HepG2 (cell line): ENCODE measurements around the gene AUH. TPM values are rescaled to one million over a fixed set of nuclear protein-coding genes. Genes with fewer than 3 reads are reported as not detected.

Experiments used
- ATAC-seq: fragments of 200-7000 bp; cut with Tn5 transposase; 3 replicates; pipeline ENCODE4 v1.9.1; 2020; ENCODE audit warnings: mild to moderate bottlenecking, moderate library complexity
- BruUV-seq: library from RNA; stranded (reverse); fragments of 400-500 nt; replicated peaks from 2 replicates; lab custom pipeline; 2021; lab: Mats Ljungman, UMichigan
- CTCF ChIA-PET: fragments of 300-600 bp; formaldehyde crosslinking; extraction: SDS; loops from one replicate; lab custom pipeline; 2021; ENCODE audit warnings: low total read pairs, inconsistent platforms, low intra/inter-chr PET ratio; lab: Yijun Ruan, JAX
- POLR2A ChIA-PET: fragments of 350-600 bp; sonication (Branson Sonifier 250); formaldehyde crosslinking; loops from one replicate; lab custom pipeline; 2020; ENCODE audit warnings: antibody characterized with exemption, inconsistent platforms; lab: Yijun Ruan, JAX
- DNase-seq: peaks from one replicate; pipeline ENCODE4 v3.0.0-alpha.2; 2015; ENCODE audit warnings: low spot score
- FAIRE-seq: peaks from 3 replicates; lab custom pipeline; 2011; peaks lifted over from hg19 to GRCh38; lab: Jason Lieb, UNC
- H2AFZ ChIP-seq: one replicate; pipeline ENCODE4 v1.6.1; 2011; ENCODE audit warnings: low read length, inconsistent platforms
- H3K27ac ChIP-seq: fragments of 300-600 bp; 3 replicates; pipeline ENCODE4 v1.8.0; 2011; ENCODE audit warnings: mixed run types, mild to moderate bottlenecking, mixed read lengths, low read length, inconsistent platforms; ENCODE audit not compliant: insufficient read depth; ENCODE audit errors: extremely low read length
- H3K27me3 ChIP-seq, 2 experiments: fragments of 200-600 bp in 1 of 2; 2 replicates in 1 of 2; 3 replicates in 1 of 2; pipeline versions ENCODE4 v1.6.0 to v1.8.0; 2011; ENCODE audit warnings: low read length in 2 of 2, mild to moderate bottlenecking in 2 of 2, moderate library complexity in 2 of 2, inconsistent platforms in 1 of 2; ENCODE audit not compliant: insufficient read depth in 2 of 2, control insufficient read depth in 1 of 2
- H3K36me3 ChIP-seq, 2 experiments: fragments of 200-600 bp in 1 of 2; replicated peaks in 1 of 2; 2 replicates in 1 of 2; 3 replicates in 1 of 2; pipeline versions ENCODE4 v1.5.1 to v1.8.0; 2011; ENCODE audit warnings: low read length in 2 of 2, inconsistent platforms in 1 of 2; ENCODE audit not compliant: insufficient read depth in 2 of 2, control insufficient read depth in 1 of 2
- H3K4me1 ChIP-seq: 2 replicates; pipeline ENCODE4 v1.5.1; 2012; ENCODE audit warnings: low read length, inconsistent platforms; ENCODE audit not compliant: insufficient read depth
- H3K4me2 ChIP-seq: 2 replicates; pipeline ENCODE4 v1.6.0; 2011; ENCODE audit warnings: low read depth, low read length, inconsistent platforms
- H3K4me3 ChIP-seq, 3 experiments: fragments of 200-600 bp in 1 of 3; sonication (generic), shearing (Covaris generic) in 1 of 3; replicated peaks in 1 of 3; 2 replicates each; pipeline ENCODE4 v1.5.1; 2011 to 2016; ENCODE audit warnings: low read length in 3 of 3, inconsistent platforms in 2 of 3, low read depth in 2 of 3, mild to moderate bottlenecking in 2 of 3, control low read depth in 1 of 3, mixed read lengths in 1 of 3; ENCODE audit not compliant: insufficient read depth in 1 of 3
- H3K79me2 ChIP-seq: one replicate; pipeline ENCODE4 v1.6.1; 2011; ENCODE audit warnings: low read length, inconsistent platforms; ENCODE audit not compliant: insufficient read depth
- H3K9ac ChIP-seq: 2 replicates; pipeline ENCODE4 v1.6.0; 2011; ENCODE audit warnings: mild to moderate bottlenecking, low read depth, low read length, inconsistent platforms; ENCODE audit not compliant: insufficient read depth
- H3K9me3 ChIP-seq: 2 replicates; pipeline ENCODE4 v1.5.1; 2012; ENCODE audit warnings: mild to moderate bottlenecking, low read length
- H4K20me1 ChIP-seq: 2 replicates; pipeline ENCODE4 v1.6.0; 2011; ENCODE audit warnings: inconsistent platforms, mild to moderate bottlenecking, low read length, moderate library complexity; ENCODE audit not compliant: insufficient read depth
- ARID4A ChIP-seq: sonication (generic); formaldehyde crosslinking; IDR thresholded peaks from 2 replicates; pipeline ENCODE4 v1.5.0; 2020; ENCODE audit warnings: mild to moderate bottlenecking, missing genetic modification reagents, borderline replicate concordance
- DZIP1 ChIP-seq: sonication (generic); formaldehyde crosslinking; IDR thresholded peaks from 2 replicates; pipeline ENCODE4 v1.5.0; 2020; ENCODE audit warnings: mild to moderate bottlenecking, missing genetic modification reagents
- MAX ChIP-seq: IDR thresholded peaks from 2 replicates; pipeline ENCODE4 v1.6.1; 2012; ENCODE audit warnings: inconsistent platforms
- PHB2 ChIP-seq: fragments of 450-650 bp; IDR thresholded peaks from 2 replicates; pipeline ENCODE4 v1.6.1; 2018; ENCODE audit not compliant: partially characterized antibody
- RBM39 ChIP-seq: fragments of 200-400 bp; formaldehyde crosslinking; IDR thresholded peaks from one replicate; pipeline ENCODE4 v1.6.1; 2018; ENCODE audit warnings: antibody characterized with exemption, mild to moderate bottlenecking, low read depth, low read length; ENCODE audit not compliant: poor library complexity, severe bottlenecking
- SMARCC2 ChIP-seq: fragments of 450-650 bp; IDR thresholded peaks from 2 replicates; pipeline ENCODE4 v1.6.1; 2017; ENCODE audit warnings: antibody characterized with exemption, mild to moderate bottlenecking
- ZBTB42 ChIP-seq: sonication (generic); formaldehyde crosslinking; IDR thresholded peaks from 2 replicates; pipeline ENCODE4 v1.5.0; 2020; ENCODE audit warnings: mild to moderate bottlenecking, missing genetic modification reagents
- ZNF382 ChIP-seq: sonication (generic); formaldehyde crosslinking; IDR thresholded peaks from 2 replicates; pipeline ENCODE4 v1.5.0; 2020; ENCODE audit warnings: missing genetic modification reagents, mild to moderate bottlenecking, borderline replicate concordance
- ZNF414 ChIP-seq: sonication (generic); formaldehyde crosslinking; IDR thresholded peaks from 2 replicates; pipeline ENCODE4 v1.5.0; 2020; ENCODE audit warnings: missing genetic modification reagents
- ZNF770 ChIP-seq: sonication (generic); formaldehyde crosslinking; IDR thresholded peaks from 2 replicates; pipeline ENCODE4 v1.5.0; 2020; ENCODE audit warnings: mild to moderate bottlenecking, missing genetic modification reagents
- ZNF773 ChIP-seq: sonication (generic); formaldehyde crosslinking; IDR thresholded peaks from 2 replicates; pipeline ENCODE4 v1.4.0; 2020; ENCODE audit warnings: missing genetic modification reagents, borderline replicate concordance
- WGBS: methylation state at CpG from one replicate; pipeline ENCODE4 v1.1.6; 2017; ENCODE audit warnings: low lambda C conversion rate; 5-methylcytosine and 5-hydroxymethylcytosine counted together
- in situ Hi-C: cut with HindIII; loops from 2 replicates; pipeline ENCODE4 v1.10.0; 2017; ENCODE audit warnings: low pct_unique_long_range_greater_than_20kb; ENCODE audit not compliant: extremely low pct_ligation_motif_present
- intact Hi-C: fragments of 100-400 bp; cut with micrococcal nuclease; formaldehyde crosslinking; loops from one replicate; pipeline ENCODE4 v1.10.0; 2022; ENCODE audit not compliant: unreplicated experiment
- polyA plus RNA-seq, 8 experiments: library from polyadenylated mRNA; depleted of rRNA in 3 of 8; stranded (reverse) in 7 of 8; unstranded in 1 of 8; fragments of >200 nt; fragmentation: Illumina TruSeq in 4 of 8; extraction: Trizol in 4 of 8; gene quantifications; 2 replicates each; pipeline versions ENCODE4 v1.2.1 to v1.2.3, GENCODE V29; 2011 to 2016; ENCODE audit warnings: low read depth in 4 of 8, missing spikeins in 1 of 8, mixed read lengths in 1 of 8; ENCODE audit not compliant: insufficient read depth in 1 of 8
- total RNA-seq, 5 experiments: library from RNA; depleted of rRNA; stranded (reverse); fragments of >200 nt; fragmentation: Illumina TruSeq; extraction: Trizol; gene quantifications; 2 replicates each; pipeline ENCODE4 v1.2.3, GENCODE V29; 2016; ENCODE audit warnings: low read depth in 1 of 5

AUH gene
- total and polyA plus RNA-seq, 2 of the 13 experiments (the other 11 are each of a cell fraction or from before 2014, with no cell fraction given) = 25.8 to 31.9 TPM

- Histone ChIP-seq H3K4me3 (no peak overlapping the region), H3K4me1 (0 out of 2 replicates have a peak, but pooled peaks cover 5% of the 10 kb centered on the region), H2AFZ (no peak overlapping the region), H3K79me2 (no peaks in the 10 kb centered on the region), H3K4me2 (no peak overlapping the region), H4K20me1 (no peaks in the 10 kb centered on the region), H3K27ac (no peak overlapping the region), H3K36me3 (peaks cover 0 to 3% of the 10 kb centered on the region in 2 experiments; a peak in 2 of 5 replicates), H3K27me3 (no peaks in the 10 kb centered on the region), H3K9me3 (no peaks in the 10 kb centered on the region), H3K9ac (no peak overlapping the region)
- intact Hi-C loops (no loop called here), in situ Hi-C loops (no loop called here)
- WGBS = 89% methylated on average over 2 of the region's 2 CpGs
- ATAC-seq (no peak), DNase-seq (no peak), FAIRE-seq (no peak)
- POLR2A ChIA-PET = no interaction called here
- CTCF ChIA-PET = no interaction called here
- no TSS peak for BruUV-seq
- TF ChIP-seq PHB2 (no peak), ZNF382 (CRISPR knock-in tag) (no peak), ZBTB42 (no peak), DZIP1 (CRISPR knock-in tag) (no peak), ARID4A (CRISPR knock-in tag) (no peak), RBM39 (no peak), ZNF770 (CRISPR knock-in tag) (no peak), SMARCC2 (no peak), ZNF773 (CRISPR knock-in tag) (no peak), ZNF414 (no peak), MAX (no peak)
Measured at GRCh38 chr9:91274949-91275492, 86.7 kb downstream of the AUH start.
